ENCODE results near the gene ZNF8. TPM values are rescaled to one million over a fixed set of nuclear protein-coding genes. Genes with fewer than 3 reads are reported as not detected.

The ZNF8 gene
- total RNA-seq, 1 donor from 2014 or later: 6.0 TPM

- Histone ChIP-seq H3K27me3 (no peaks in the 10 kb centered on the region), H3K27ac (no peak overlapping the region), H3K4me1 (no peaks in the 10 kb centered on the region), H3K9me3 (no peaks in the 10 kb centered on the region), H3K36me3 (peaks cover 45% of the 10 kb centered on the region), H3K4me3 (no peak overlapping the region)
- TF ChIP-seq, protein P1, sequence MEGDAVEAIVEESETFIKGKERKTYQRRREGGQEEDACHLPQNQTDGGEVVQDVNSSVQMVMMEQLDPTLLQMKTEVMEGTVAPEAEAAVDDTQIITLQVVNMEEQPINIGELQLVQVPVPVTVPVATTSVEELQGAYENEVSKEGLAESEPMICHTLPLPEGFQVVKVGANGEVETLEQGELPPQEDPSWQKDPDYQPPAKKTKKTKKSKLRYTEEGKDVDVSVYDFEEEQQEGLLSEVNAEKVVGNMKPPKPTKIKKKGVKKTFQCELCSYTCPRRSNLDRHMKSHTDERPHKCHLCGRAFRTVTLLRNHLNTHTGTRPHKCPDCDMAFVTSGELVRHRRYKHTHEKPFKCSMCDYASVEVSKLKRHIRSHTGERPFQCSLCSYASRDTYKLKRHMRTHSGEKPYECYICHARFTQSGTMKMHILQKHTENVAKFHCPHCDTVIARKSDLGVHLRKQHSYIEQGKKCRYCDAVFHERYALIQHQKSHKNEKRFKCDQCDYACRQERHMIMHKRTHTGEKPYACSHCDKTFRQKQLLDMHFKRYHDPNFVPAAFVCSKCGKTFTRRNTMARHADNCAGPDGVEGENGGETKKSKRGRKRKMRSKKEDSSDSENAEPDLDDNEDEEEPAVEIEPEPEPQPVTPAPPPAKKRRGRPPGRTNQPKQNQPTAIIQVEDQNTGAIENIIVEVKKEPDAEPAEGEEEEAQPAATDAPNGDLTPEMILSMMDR (IDR thresholded peaks at IDR 0.05): no peak
- ATAC-seq (no peak), DNase-seq (no peak)
- intact Hi-C loops (cut with DNase I): no loop called here
These were observed 17.3 kb downstream of the ZNF8 start for GRCh38 chr19:58296104-58296503.

DNA sequence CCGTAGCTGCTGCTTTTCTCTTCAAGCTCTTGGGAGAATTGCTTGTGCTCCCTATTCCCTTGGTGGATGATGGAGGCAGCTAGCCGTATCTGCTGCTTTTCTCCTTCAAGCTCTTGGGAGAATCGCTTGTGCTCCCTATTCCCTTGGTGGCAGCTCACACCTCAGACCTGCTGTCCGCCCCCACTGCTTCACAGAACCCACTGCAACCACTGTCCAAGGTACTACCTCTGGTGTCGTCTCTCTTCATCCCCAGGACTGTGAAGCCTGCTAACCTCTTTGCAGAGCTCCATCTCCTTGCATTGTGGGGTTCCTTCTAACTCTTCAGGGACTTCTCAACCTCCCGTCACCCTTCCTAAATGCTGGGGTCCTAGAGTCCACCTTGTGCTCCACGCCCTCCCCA lies 21.9 kb downstream of the ZNF8 start:
- no peaks in the 10 kb centered on the region for H3K27me3 ChIP-seq
- TF ChIP-seq, protein P1 (IDR thresholded peaks at IDR 0.05): no peak
- intact Hi-C loops (cut with DNase I): no loop called here
- H3K27ac ChIP-seq: no peak overlapping the region
- DNase-seq: no peak
- H3K9me3 ChIP-seq: no peaks in the 10 kb centered on the region
- H3K4me1 ChIP-seq: peaks cover 4% of the 10 kb centered on the region
- no peak overlapping the region for H3K4me3 ChIP-seq
- H3K36me3 ChIP-seq: peaks cover 10% of the 10 kb centered on the region
- ATAC-seq: no peak

GRCh38 chr19:58304255-58304654 lies 25.5 kb downstream of the ZNF8 start:
- TF ChIP-seq, protein P1 (IDR thresholded peaks at IDR 0.05): no peak
- DNase-seq (no peak), ATAC-seq (no peak)
- H3K27me3 ChIP-seq: no peaks in the 10 kb centered on the region
- H3K36me3 ChIP-seq: peaks cover 30% of the 10 kb centered on the region
- intact Hi-C loops (cut with DNase I): no loop called here
- peak overlapping the region; percentile 91 for H3K4me3 ChIP-seq
- peak overlapping the region; percentile 95 for H3K27ac ChIP-seq
- H3K9me3 ChIP-seq: no peaks in the 10 kb centered on the region
- H3K4me1 ChIP-seq: peaks cover 20% of the 10 kb centered on the region

DNA sequence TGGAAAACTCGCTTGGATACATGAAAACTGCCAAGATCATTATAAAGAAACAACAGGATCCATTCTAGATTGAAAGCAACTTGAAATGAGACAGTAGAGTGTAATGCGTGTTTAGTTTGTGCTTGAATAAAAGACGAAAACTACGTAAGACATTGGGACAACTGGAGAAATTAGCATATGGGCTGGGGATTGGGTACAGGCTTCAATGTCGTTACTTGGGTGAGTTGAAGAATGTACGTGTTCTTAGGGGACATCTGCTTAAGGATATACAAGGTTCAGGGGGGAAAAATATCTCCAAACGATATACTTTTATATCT lies 26.0 kb downstream of the ZNF8 start:
- H3K4me3 ChIP-seq: peak overlapping the region; percentile 91
- H3K4me1 ChIP-seq: peaks cover 20% of the 10 kb centered on the region
- no peaks in the 10 kb centered on the region for H3K27me3 ChIP-seq
- intact Hi-C loops (cut with DNase I): no loop called here
- H3K27ac ChIP-seq: peak overlapping the region; percentile 95
- ATAC-seq (no peak), DNase-seq (no peak)
- no peaks in the 10 kb centered on the region for H3K9me3 ChIP-seq
- H3K36me3 ChIP-seq: peaks cover 35% of the 10 kb centered on the region
- TF ChIP-seq, protein P1 (IDR thresholded peaks at IDR 0.05): no peak

DNA sequence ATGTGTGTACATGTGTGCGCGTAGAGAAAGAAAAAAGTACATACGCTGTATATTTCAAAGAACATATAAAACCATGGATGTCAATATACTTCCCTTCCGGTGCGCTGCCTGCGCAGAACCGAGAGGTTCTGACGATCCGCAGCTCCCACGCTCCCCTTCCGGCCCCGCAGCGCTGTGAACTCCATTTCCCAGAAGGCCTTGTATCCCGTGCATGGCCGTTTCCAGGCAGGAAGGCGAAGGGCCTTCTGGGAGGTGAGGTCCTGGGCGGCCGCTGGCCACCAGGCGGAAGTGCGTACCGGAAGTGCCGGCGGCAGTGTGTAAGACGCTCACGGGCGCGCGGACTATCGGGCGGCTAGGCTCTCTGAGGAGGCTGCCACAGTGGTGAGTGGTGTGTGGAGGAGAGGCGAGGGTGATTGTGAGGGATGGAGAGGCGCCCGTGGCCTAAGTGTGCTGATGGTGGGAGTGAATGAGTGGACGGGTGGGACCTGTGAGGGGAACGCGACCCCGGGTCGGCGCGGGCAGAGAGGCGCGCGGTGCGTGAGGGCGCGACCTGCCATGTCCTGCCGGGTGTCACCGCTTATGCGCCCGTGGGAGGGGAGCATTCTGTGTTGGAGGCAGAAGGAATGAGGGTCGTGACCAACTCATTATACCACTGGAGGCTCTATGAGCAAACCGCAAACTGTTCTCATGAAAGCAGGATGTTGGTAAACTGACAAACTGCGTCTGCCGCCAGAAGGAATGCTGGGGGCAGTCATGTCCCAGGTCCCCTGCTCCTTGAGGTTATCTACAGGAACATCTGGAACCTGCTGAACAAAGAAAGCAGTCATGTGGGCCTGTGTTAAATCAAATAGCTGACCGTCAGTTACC lies 26.5 kb downstream of the ZNF8 start, which contains the start of gene ERVK3-1:
Gene ERVK3-1 (plus strand): TSS at position 313 of the 867 bp plus-strand sequence. CDS start 6,792 bp downstream, outside the sequence.
- H3K9me3 ChIP-seq: no peaks in the 10 kb centered on the region
- peak within 1 kb of the TSS; percentile 95 for H3K27ac ChIP-seq
- DNase-seq: peak; percentile 98
- ATAC-seq: peak; percentile 100
- peaks cover 36% of the 10 kb centered on the region for H3K36me3 ChIP-seq
- H3K4me3 ChIP-seq: peak within 1 kb of the TSS; percentile 91
- H3K27me3 ChIP-seq: no peaks in the 10 kb centered on the region
- peaks cover 20% of the 10 kb centered on the region for H3K4me1 ChIP-seq
- TF ChIP-seq, protein P1 (IDR thresholded peaks at IDR 0.05): no peak
- intact Hi-C loops (cut with DNase I): no loop called here
